RPMI7951 (cell line): ENCODE data around the gene PROZ. TPM values are rescaled to one million over a fixed set of nuclear protein-coding genes. Genes with fewer than 3 reads are reported as not detected.

Source experiments
- DNase-seq: peaks from one replicate; pipeline ENCODE4 v3.0.0-alpha.2; 2012; ENCODE audit warnings: low read depth
- total RNA-seq: library from RNA; depleted of rRNA; stranded (reverse); fragments of >200 nt; shearing (Covaris generic); gene quantifications from 2 replicates; pipeline ENCODE4 v1.2.3, GENCODE V29; 2014

The PROZ gene
- total RNA-seq, 1 experiment from 2014 or later: not detected

DNA sequence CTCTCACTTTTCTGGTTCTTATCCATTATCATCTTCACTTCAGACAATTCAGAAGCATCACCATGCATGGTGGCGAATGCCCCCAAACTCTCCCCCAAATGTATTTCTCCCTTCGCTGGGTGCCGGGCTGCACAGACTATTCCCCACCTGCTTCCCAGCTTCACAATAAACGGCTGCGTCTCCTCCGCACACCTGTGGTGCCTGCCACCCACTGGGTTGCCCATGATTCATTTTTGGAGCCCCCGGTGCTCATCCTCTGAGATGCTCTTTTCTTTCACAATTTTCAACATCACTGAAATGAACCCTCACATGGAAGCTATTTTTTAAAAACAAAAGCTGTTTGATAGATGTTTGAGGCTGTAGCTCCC, 38.6 kb upstream of the PROZ start:
- no peak for DNase-seq

GRCh38 chr13:113120300-113121182, 37.9 kb upstream of the PROZ start:
- no peak for DNase-seq

- DNase-seq: no peak
These were observed 37.1 kb upstream of the PROZ start for GRCh38 chr13:113121183-113121927.

GRCh38 chr13:113121928-113122471, 36.4 kb upstream of the PROZ start:
- no peak for DNase-seq

- DNase-seq: no peak
These were observed 35.8 kb upstream of the PROZ start, which contains the start of gene F10 for GRCh38 chr13:113122550-113123225. TSS of gene F10 (plus strand) at chr13:113122799. CDS start at chr13:113122856, 57 bp downstream.

GRCh38 chr13:113123226-113124201, 34.9 kb upstream of the PROZ start:
- DNase-seq: no peak

- DNase-seq: no peak
These were observed 34.1 kb upstream of the PROZ start for GRCh38 chr13:113124211-113124970.

GRCh38 chr13:113125506-113126264, 32.8 kb upstream of the PROZ start:
- no peak for DNase-seq

DNA sequence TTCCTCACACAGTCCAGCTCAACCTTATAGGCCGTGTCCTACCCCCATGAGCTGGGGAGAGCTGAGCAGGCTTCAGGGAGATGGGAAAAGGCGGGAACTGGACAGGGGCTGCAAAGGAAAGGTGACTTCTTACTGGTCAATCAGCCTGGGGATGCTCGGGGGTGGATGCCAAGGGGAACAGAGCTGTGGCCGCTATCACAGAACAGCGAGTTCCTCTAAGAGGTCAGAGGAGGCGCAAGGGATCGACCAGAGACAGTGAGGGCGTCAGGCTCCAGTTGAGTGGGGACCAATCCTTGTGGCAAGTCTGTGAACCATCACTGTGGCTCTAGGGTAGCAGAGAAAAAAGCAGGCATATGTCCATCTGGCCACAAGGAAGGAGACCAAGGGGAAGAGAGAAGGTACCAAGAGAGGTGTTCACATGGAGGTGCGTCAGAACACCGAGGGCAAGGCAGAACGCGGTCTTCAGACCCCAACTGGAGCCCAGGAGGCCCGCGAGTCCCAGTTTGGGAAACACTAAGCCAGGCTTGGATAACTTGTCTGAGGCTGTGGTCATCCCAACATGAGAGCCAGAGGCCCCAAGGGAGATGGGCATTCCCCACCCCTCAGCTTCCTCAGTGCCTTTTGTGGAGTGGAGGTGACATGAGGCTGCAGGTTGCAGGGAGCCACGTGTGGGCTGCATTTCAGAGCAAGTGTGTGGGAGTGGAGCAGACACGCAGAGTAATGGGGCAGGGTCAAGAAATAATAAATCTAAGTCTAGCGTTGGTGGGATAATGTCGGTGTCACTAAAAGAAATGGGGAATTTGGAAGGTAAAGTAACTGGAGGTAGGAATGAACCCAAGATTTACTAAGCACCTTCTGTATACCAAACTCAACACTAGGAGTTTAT, 31.9 kb upstream of the PROZ start:
- DNase-seq: no peak

DNA sequence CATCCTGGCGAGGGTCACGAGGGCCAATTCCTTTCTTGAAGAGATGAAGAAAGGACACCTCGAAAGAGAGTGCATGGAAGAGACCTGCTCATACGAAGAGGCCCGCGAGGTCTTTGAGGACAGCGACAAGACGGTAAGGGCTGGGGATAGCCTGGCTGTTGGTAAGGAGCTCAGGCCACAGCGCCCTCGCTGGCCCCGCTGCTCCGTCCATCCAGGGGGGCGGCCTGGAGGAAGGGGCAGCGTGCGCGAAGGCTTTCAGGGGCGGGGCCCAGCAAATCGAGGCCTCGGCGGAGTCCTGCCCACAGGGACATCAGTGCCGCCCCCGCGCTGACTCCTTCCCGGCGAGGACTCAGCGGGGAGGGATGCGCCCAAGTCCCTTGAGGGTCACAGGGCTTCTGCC, 29.0 kb upstream of the PROZ start:
- no peak for DNase-seq

GRCh38 chr13:113129921-113130750, 28.3 kb upstream of the PROZ start:
- DNase-seq: no peak

- DNase-seq: no peak
These were observed 23.1 kb upstream of the PROZ start for GRCh38 chr13:113135281-113135760.

GRCh38 chr13:113137691-113138298, 20.7 kb upstream of the PROZ start:
- DNase-seq: no peak

GRCh38 chr13:113138792-113139551, 19.5 kb upstream of the PROZ start:
- DNase-seq: no peak

DNA sequence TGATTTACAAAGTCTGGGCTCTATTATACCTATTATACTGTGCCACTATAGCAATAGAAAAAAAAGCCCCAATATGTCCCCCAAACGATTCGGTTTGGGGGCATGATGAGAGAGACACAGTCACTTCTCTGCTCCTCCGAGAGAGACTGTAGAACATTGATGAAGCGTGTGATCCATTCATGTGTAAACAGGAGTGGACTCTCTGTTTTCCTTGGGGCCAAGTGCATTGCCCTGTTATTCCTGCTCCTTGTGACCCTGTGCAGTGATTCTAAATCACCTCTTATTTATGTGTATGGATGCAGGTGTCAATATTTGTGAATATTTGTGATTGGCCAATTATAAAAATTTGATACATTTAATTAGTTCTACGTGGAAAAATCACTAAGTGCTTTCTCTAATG, 18.9 kb upstream of the PROZ start:
- no peak for DNase-seq
